ENCODE data around the gene ZNF536.

DNA sequence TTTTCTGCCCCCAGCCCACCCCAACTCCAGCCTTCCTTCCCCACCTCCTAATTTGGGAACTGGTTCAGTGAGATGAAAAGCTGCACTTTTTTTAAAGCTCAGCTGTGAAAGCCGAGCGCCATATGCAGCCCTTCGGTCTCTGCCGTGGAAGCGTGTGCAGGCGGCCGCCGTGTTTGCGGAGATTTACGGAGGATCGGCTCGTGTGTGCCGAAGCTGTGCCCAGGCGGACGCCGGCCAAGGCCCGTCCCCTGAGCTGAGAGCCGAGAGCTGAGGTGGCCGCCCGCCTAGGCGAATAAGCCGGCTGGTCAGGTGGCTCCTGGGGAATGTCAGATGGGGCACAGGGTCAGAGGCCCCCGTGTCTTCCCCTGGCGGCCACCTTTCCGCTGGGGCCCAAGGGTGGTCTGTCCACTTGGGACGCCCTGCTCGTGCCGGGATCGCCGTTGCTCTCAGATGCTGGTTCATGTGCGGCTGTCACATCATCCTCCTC is 78.7 kb downstream of the ZNF536 start:
- TF ChIP-seq, protein P1, sequence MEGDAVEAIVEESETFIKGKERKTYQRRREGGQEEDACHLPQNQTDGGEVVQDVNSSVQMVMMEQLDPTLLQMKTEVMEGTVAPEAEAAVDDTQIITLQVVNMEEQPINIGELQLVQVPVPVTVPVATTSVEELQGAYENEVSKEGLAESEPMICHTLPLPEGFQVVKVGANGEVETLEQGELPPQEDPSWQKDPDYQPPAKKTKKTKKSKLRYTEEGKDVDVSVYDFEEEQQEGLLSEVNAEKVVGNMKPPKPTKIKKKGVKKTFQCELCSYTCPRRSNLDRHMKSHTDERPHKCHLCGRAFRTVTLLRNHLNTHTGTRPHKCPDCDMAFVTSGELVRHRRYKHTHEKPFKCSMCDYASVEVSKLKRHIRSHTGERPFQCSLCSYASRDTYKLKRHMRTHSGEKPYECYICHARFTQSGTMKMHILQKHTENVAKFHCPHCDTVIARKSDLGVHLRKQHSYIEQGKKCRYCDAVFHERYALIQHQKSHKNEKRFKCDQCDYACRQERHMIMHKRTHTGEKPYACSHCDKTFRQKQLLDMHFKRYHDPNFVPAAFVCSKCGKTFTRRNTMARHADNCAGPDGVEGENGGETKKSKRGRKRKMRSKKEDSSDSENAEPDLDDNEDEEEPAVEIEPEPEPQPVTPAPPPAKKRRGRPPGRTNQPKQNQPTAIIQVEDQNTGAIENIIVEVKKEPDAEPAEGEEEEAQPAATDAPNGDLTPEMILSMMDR (conservative IDR thresholded peaks at IDR 0.05; ENCODE audit: low read depth, low read length): no peak
- TF ChIP-seq EZH2phosphoT487 (IDR thresholded peaks at IDR 0.05; ENCODE audit: borderline replicate concordance, low read length): no peak
